Measurements from ENCODE around the gene KIAA0513. TPM values are rescaled to one million over a fixed set of nuclear protein-coding genes. Genes with fewer than 3 reads are reported as not detected.

KIAA0513 gene
- total RNA-seq, 1 experiment from 2014 or later: 0.97 TPM

- Histone ChIP-seq H3K27me3 (ENCODE audit: low read length) (no peaks in the 10 kb centered on the region), H3K27ac (ENCODE audit: low read length) (no peak overlapping the region), H3K79me2 (ENCODE audit: low read length) (no peaks in the 10 kb centered on the region), H3K4me3 (ENCODE audit: low read length) (no peak overlapping the region), H3K36me3 (ENCODE audit: insufficient read depth, low read length) (no peaks in the 10 kb centered on the region), H3K9me3 (ENCODE audit: low read length) (no peaks in the 10 kb centered on the region), H3K4me1 (ENCODE audit: low read length) (no peaks in the 10 kb centered on the region), H3K9me2 (replicated peaks; ENCODE audit: insufficient read depth, low read length) (no peaks in the 10 kb centered on the region), H4K20me1 (ENCODE audit: insufficient read depth, low read depth, low read length) (no peaks in the 10 kb centered on the region; the same call in 1 of the 2 replicates), H3K4me2 (ENCODE audit: low read depth, low read length, poor library complexity, severe bottlenecking) (no peak overlapping the region), H2AFZ (ENCODE audit: low read length) (no peak overlapping the region), H3K9ac (ENCODE audit: low read length) (no peak overlapping the region)
- DNase-seq: no peak
These were observed 41.2 kb downstream of the KIAA0513 start for GRCh38 chr16:85068746-85069145.

- H3K27me3 ChIP-seq (ENCODE audit: low read length): no peaks in the 10 kb centered on the region
- H3K9me2 ChIP-seq (replicated peaks; ENCODE audit: insufficient read depth, low read length): no peaks in the 10 kb centered on the region
- H3K79me2 ChIP-seq (ENCODE audit: low read length): no peaks in the 10 kb centered on the region
- no peaks in the 10 kb centered on the region; the same call in 1 of the 2 replicates for H4K20me1 ChIP-seq (ENCODE audit: insufficient read depth, low read depth, low read length)
- H3K4me2 ChIP-seq (ENCODE audit: low read depth, low read length, poor library complexity, severe bottlenecking): no peak overlapping the region
- H3K4me3 ChIP-seq (ENCODE audit: low read length): no peak overlapping the region
- H3K27ac ChIP-seq (ENCODE audit: low read length): no peak overlapping the region
- H3K36me3 ChIP-seq (ENCODE audit: insufficient read depth, low read length): no peaks in the 10 kb centered on the region
- H3K9me3 ChIP-seq (ENCODE audit: low read length): no peaks in the 10 kb centered on the region
- DNase-seq: no peak
- H2AFZ ChIP-seq (ENCODE audit: low read length): no peak overlapping the region
- H3K9ac ChIP-seq (ENCODE audit: low read length): no peak overlapping the region
- no peaks in the 10 kb centered on the region for H3K4me1 ChIP-seq (ENCODE audit: low read length)
These were observed 41.6 kb downstream of the KIAA0513 start for GRCh38 chr16:85069171-85069570.

- no peak overlapping the region for H2AFZ ChIP-seq (ENCODE audit: low read length)
- no peak for DNase-seq
These were observed 44.7 kb downstream of the KIAA0513 start for GRCh38 chr16:85072076-85072860.

GRCh38 chr16:85072947-85073346, 45.4 kb downstream of the KIAA0513 start:
- Histone ChIP-seq H3K27ac (ENCODE audit: low read length) (no peak overlapping the region), H3K4me3 (ENCODE audit: low read length) (no peak overlapping the region), H2AFZ (ENCODE audit: low read length) (no peak overlapping the region), H4K20me1 (ENCODE audit: insufficient read depth, low read depth, low read length) (no peaks in the 10 kb centered on the region), H3K9ac (ENCODE audit: low read length) (no peak overlapping the region), H3K79me2 (ENCODE audit: low read length) (no peaks in the 10 kb centered on the region), H3K9me2 (replicated peaks; ENCODE audit: insufficient read depth, low read length) (no peaks in the 10 kb centered on the region), H3K27me3 (ENCODE audit: low read length) (no peaks in the 10 kb centered on the region), H3K9me3 (ENCODE audit: low read length) (no peaks in the 10 kb centered on the region), H3K4me1 (ENCODE audit: low read length) (no peaks in the 10 kb centered on the region), H3K36me3 (ENCODE audit: insufficient read depth, low read length) (no peaks in the 10 kb centered on the region), H3K4me2 (ENCODE audit: low read depth, low read length, poor library complexity, severe bottlenecking) (no peak overlapping the region)
- DNase-seq: no peak

More at GRCh38 chr16:85072076-85072860, 44.7 kb downstream of the KIAA0513 start:
- no peak overlapping the region for H3K4me3 ChIP-seq (ENCODE audit: low read length)
- no peak overlapping the region for H3K27ac ChIP-seq (ENCODE audit: low read length)
- no peaks in the 10 kb centered on the region for H3K4me1 ChIP-seq (ENCODE audit: low read length)
- no peaks in the 10 kb centered on the region for H3K79me2 ChIP-seq (ENCODE audit: low read length)
- no peaks in the 10 kb centered on the region; the same call in 1 of the 2 replicates for H4K20me1 ChIP-seq (ENCODE audit: insufficient read depth, low read depth, low read length)
- no peaks in the 10 kb centered on the region for H3K9me3 ChIP-seq (ENCODE audit: low read length)
- no peaks in the 10 kb centered on the region for H3K9me2 ChIP-seq (replicated peaks; ENCODE audit: insufficient read depth, low read length)
- no peaks in the 10 kb centered on the region for H3K27me3 ChIP-seq (ENCODE audit: low read length)
- H3K36me3 ChIP-seq (ENCODE audit: insufficient read depth, low read length): no peaks in the 10 kb centered on the region
- no peak overlapping the region for H3K9ac ChIP-seq (ENCODE audit: low read length)
- no peak overlapping the region for H3K4me2 ChIP-seq (ENCODE audit: low read depth, low read length, poor library complexity, severe bottlenecking)

GRCh38 chr16:85074225-85074914, 46.8 kb downstream of the KIAA0513 start:
- H3K9ac ChIP-seq (ENCODE audit: low read length): no peak overlapping the region
- H3K9me3 ChIP-seq (ENCODE audit: low read length): no peaks in the 10 kb centered on the region
- no peaks in the 10 kb centered on the region for H3K27me3 ChIP-seq (ENCODE audit: low read length)
- H3K4me1 ChIP-seq (ENCODE audit: low read length): no peaks in the 10 kb centered on the region
- no peak overlapping the region for H3K27ac ChIP-seq (ENCODE audit: low read length)
- no peak overlapping the region for H2AFZ ChIP-seq (ENCODE audit: low read length)
- H3K36me3 ChIP-seq (ENCODE audit: insufficient read depth, low read length): no peaks in the 10 kb centered on the region
- no peak for DNase-seq
- no peaks in the 10 kb centered on the region for H4K20me1 ChIP-seq (ENCODE audit: insufficient read depth, low read depth, low read length)
- H3K79me2 ChIP-seq (ENCODE audit: low read length): no peaks in the 10 kb centered on the region
- H3K4me2 ChIP-seq (ENCODE audit: low read depth, low read length, poor library complexity, severe bottlenecking): no peak overlapping the region
- H3K4me3 ChIP-seq (ENCODE audit: low read length): no peak overlapping the region
- H3K9me2 ChIP-seq (replicated peaks; ENCODE audit: insufficient read depth, low read length): no peaks in the 10 kb centered on the region

DNA sequence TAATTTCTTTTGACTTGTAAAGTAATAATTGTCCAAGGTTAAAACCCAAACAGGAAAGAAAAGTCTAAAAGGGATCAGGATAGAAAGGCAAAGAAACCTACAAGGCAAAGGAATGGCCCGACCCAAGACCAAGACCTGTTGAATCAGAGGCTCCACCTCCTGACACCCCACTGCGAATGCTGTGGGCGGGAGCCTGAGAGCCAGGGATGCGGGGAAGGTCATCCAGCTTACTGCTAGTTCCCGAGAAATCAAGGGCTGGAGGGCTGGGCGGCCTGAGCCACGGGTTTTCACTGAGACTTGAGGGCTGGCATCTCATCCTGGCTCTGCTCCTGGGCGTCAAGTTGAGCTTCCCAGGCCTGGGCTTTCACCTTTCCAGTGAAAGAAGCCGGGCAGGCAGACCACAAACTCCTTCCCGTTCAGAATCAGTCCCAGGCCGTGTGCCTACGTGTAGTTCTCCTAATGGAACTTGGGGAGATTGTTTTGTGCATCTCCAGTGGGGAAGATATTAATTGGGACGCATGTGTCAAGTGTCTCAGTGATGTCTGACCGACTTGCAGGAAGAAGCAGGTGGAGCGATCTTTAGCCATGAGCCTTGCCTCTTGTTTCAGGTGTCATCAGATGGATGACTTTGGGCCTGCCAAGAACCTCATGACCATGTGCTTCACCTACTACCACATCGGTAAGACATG, 47.8 kb downstream of the KIAA0513 start:
- Histone ChIP-seq H3K27ac (ENCODE audit: low read length) (no peak overlapping the region), H3K36me3 (ENCODE audit: insufficient read depth, low read length) (no peaks in the 10 kb centered on the region), H3K4me1 (ENCODE audit: low read length) (no peaks in the 10 kb centered on the region), H3K9me3 (ENCODE audit: low read length) (no peaks in the 10 kb centered on the region), H3K4me2 (ENCODE audit: low read depth, low read length, poor library complexity, severe bottlenecking) (no peak overlapping the region), H2AFZ (ENCODE audit: low read length) (no peak overlapping the region), H4K20me1 (ENCODE audit: insufficient read depth, low read depth, low read length) (no peaks in the 10 kb centered on the region), H3K9me2 (replicated peaks; ENCODE audit: insufficient read depth, low read length) (no peaks in the 10 kb centered on the region), H3K4me3 (ENCODE audit: low read length) (no peak overlapping the region), H3K9ac (ENCODE audit: low read length) (no peak overlapping the region), H3K79me2 (ENCODE audit: low read length) (no peaks in the 10 kb centered on the region), H3K27me3 (ENCODE audit: low read length) (no peaks in the 10 kb centered on the region)
- no peak for DNase-seq

GRCh38 chr16:85077039-85077438, 49.4 kb downstream of the KIAA0513 start:
- Histone ChIP-seq H3K27me3 (ENCODE audit: low read length) (no peaks in the 10 kb centered on the region), H2AFZ (ENCODE audit: low read length) (no peak overlapping the region), H3K27ac (ENCODE audit: low read length) (no peak overlapping the region), H3K9ac (ENCODE audit: low read length) (no peak overlapping the region), H4K20me1 (ENCODE audit: insufficient read depth, low read depth, low read length) (no peaks in the 10 kb centered on the region), H3K9me3 (ENCODE audit: low read length) (no peaks in the 10 kb centered on the region), H3K4me2 (ENCODE audit: low read depth, low read length, poor library complexity, severe bottlenecking) (no peak overlapping the region), H3K4me1 (ENCODE audit: low read length) (no peaks in the 10 kb centered on the region), H3K9me2 (replicated peaks; ENCODE audit: insufficient read depth, low read length) (no peaks in the 10 kb centered on the region), H3K79me2 (ENCODE audit: low read length) (no peaks in the 10 kb centered on the region), H3K36me3 (ENCODE audit: insufficient read depth, low read length) (no peaks in the 10 kb centered on the region), H3K4me3 (ENCODE audit: low read length) (no peak overlapping the region)
- DNase-seq: no peak

DNA sequence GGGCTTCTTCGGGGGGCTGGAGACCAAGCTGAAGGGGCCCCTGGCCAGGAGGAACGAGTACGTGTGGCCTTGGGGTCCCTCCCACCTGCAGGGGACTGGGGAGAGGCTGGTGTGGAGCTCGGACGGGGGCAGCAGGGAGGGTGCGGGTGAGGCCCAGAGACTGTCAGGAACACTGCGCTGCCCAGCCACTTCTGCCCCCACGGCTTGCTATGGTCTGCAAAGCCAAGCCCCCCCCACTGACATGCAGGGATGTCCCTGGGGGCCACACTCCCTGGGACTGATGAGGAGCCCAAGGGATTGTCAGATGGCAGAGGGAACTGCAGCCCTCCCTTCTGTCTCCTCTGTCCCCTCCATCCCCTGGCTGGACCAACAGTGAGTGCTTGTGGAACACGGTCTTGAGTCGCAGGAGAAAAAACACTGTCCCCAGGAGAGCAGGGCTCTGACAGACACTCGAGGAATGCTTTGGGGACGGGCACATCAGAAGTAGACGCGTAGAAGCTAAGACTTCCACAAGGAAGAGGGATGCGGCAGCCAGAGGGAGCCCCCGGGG, 50.1 kb downstream of the KIAA0513 start:
- no peak for DNase-seq
- Histone ChIP-seq H3K36me3 (ENCODE audit: insufficient read depth, low read length) (no peaks in the 10 kb centered on the region), H3K4me1 (ENCODE audit: low read length) (no peaks in the 10 kb centered on the region), H3K79me2 (ENCODE audit: low read length) (no peaks in the 10 kb centered on the region), H3K9me2 (replicated peaks; ENCODE audit: insufficient read depth, low read length) (no peaks in the 10 kb centered on the region), H2AFZ (ENCODE audit: low read length) (no peak overlapping the region), H3K4me3 (ENCODE audit: low read length) (no peak overlapping the region), H4K20me1 (ENCODE audit: insufficient read depth, low read depth, low read length) (0 out of 2 replicates have a peak, but pooled peaks cover 3% of the 10 kb centered on the region), H3K27ac (ENCODE audit: low read length) (no peak overlapping the region), H3K4me2 (ENCODE audit: low read depth, low read length, poor library complexity, severe bottlenecking) (no peak overlapping the region), H3K9ac (ENCODE audit: low read length) (no peak overlapping the region), H3K9me3 (ENCODE audit: low read length) (no peaks in the 10 kb centered on the region), H3K27me3 (ENCODE audit: low read length) (no peaks in the 10 kb centered on the region)
